Upper lobe of left lung (tissue), 4 donors: ENCODE results near the gene GATAD2B.
A peak's percentile ranks its signal among the peaks of the same experiment; 100 is the strongest.

Experiments
- CTCF ChIP-seq, 6 experiments: fragments of 450-650 bp in 4 of 6; fragments of 200-600 bp in 2 of 6; sonication (generic) in 2 of 6; IDR thresholded peaks; one replicate each; pipeline ENCODE4 v1.5.1; 2016 to 2019; ENCODE audit warnings: antibody characterized with exemption in 6 of 6
- EP300 ChIP-seq, 4 donors: sonication (generic); formaldehyde crosslinking; IDR thresholded peaks; one replicate each; pipeline ENCODE4 v1.5.1; 2017; ENCODE audit warnings: antibody characterized with exemption in 4 of 4, control low read depth in 2 of 4
- POLR2A ChIP-seq, 4 donors: fragments of 450-650 bp; IDR thresholded peaks; one replicate each; pipeline ENCODE4 v1.5.1; 2016 to 2017; ENCODE audit warnings: antibody characterized with exemption in 4 of 4, mild to moderate bottlenecking in 2 of 4
- POLR2AphosphoS5 ChIP-seq, 2 donors: sonication (generic); formaldehyde crosslinking; IDR thresholded peaks; one replicate each; pipeline ENCODE4 v1.5.1; 2017; ENCODE audit warnings: antibody characterized with exemption in 2 of 2

GRCh38 chr1:153967107-153967999 lies 44.6 kb upstream of the GATAD2B start, which contains the start of gene CREB3L4:
- TF ChIP-seq CTCF (IDR thresholded peaks at IDR 0.05), result peak; percentile 23 to 52 (median 42)
- TF ChIP-seq EP300 (IDR thresholded peaks at IDR 0.05), result peak in 1 of 4 donors; percentile 23
- TF ChIP-seq POLR2A (IDR thresholded peaks at IDR 0.05), result peak in 3 of 4 donors; percentile 83 to 88 (median 86)
- TF ChIP-seq POLR2AphosphoS5 (IDR thresholded peaks at IDR 0.05), result peak; percentile 78 to 97
